ENCODE data around the gene TNMD.

The TNMD gene

GRCh38 chrX:100635989-100636320, 51.2 kb downstream of the TNMD start:
- DNase-seq = no peak
- H3K27me3 ChIP-seq (ENCODE audit: insufficient read depth, low read depth, severe bottlenecking) = peaks cover 6% of the 10 kb centered on the region
- peak overlapping the region; percentile 76 for H3K27ac ChIP-seq
- peak overlapping the region; percentile 58 for H3K4me3 ChIP-seq (ENCODE audit: low read depth, low read length)
- H3K36me3 ChIP-seq = peaks cover 3% of the 10 kb centered on the region
- no peaks in the 10 kb centered on the region for H3K9me3 ChIP-seq (ENCODE audit: severe bottlenecking)
- no peak for TF ChIP-seq CTCF (IDR thresholded peaks at IDR 0.05; ENCODE audit: low read depth, low read length)

- DNase-seq = peak; percentile 86
- Histone ChIP-seq H3K27ac (peak within 1 kb of the TSS; percentile 76), H3K4me3 (ENCODE audit: low read depth, low read length) (peak within 1 kb of the TSS; percentile 58), H3K36me3 (peaks cover 3% of the 10 kb centered on the region), H3K9me3 (ENCODE audit: severe bottlenecking) (no peaks in the 10 kb centered on the region), H3K27me3 (ENCODE audit: insufficient read depth, low read depth, severe bottlenecking) (peaks cover 6% of the 10 kb centered on the region)
- peak; percentile 44 for TF ChIP-seq CTCF (IDR thresholded peaks at IDR 0.05; ENCODE audit: low read depth, low read length)
Observed at GRCh38 chrX:100636321-100636991, 51.7 kb downstream of the TNMD start, which contains the start of gene TSPAN6. Gene TSPAN6, minus strand, starts transcription at chrX:100636806. Its CDS starts 112 bp downstream, at chrX:100636694.

GRCh38 chrX:100642290-100642689, 57.6 kb downstream of the TNMD start:
- H3K9me3 ChIP-seq (ENCODE audit: severe bottlenecking) = no peaks in the 10 kb centered on the region
- H3K27ac ChIP-seq = no peak overlapping the region
- DNase-seq = no peak
- TF ChIP-seq CTCF (IDR thresholded peaks at IDR 0.05; ENCODE audit: low read depth, low read length) = no peak
- no peaks in the 10 kb centered on the region for H3K36me3 ChIP-seq
- H3K4me3 ChIP-seq (ENCODE audit: low read depth, low read length) = no peak overlapping the region
- no peaks in the 10 kb centered on the region for H3K27me3 ChIP-seq (ENCODE audit: insufficient read depth, low read depth, severe bottlenecking)

GRCh38 chrX:100643212-100643611, 58.5 kb downstream of the TNMD start:
- Histone ChIP-seq H3K36me3 (no peaks in the 10 kb centered on the region), H3K27me3 (ENCODE audit: insufficient read depth, low read depth, severe bottlenecking) (no peaks in the 10 kb centered on the region), H3K27ac (no peak overlapping the region), H3K4me3 (ENCODE audit: low read depth, low read length) (no peak overlapping the region), H3K9me3 (ENCODE audit: severe bottlenecking) (no peaks in the 10 kb centered on the region)
- no peak for TF ChIP-seq CTCF (IDR thresholded peaks at IDR 0.05; ENCODE audit: low read depth, low read length)
- no peak for DNase-seq

- Histone ChIP-seq H3K4me3 (ENCODE audit: low read depth, low read length) (no peak within 1 kb of the TSS), H3K27me3 (ENCODE audit: insufficient read depth, low read depth, severe bottlenecking) (no peaks in the 10 kb centered on the region), H3K27ac (no peak within 1 kb of the TSS), H3K9me3 (ENCODE audit: severe bottlenecking) (no peaks in the 10 kb centered on the region), H3K36me3 (no peaks in the 10 kb centered on the region)
- DNase-seq = no peak
- TF ChIP-seq CTCF (IDR thresholded peaks at IDR 0.05; ENCODE audit: low read depth, low read length) = no peak
Observed at GRCh38 chrX:100643956-100644860, 59.5 kb downstream of the TNMD start, which contains the start of gene SRPX2. Gene SRPX2, plus strand, starts transcription at chrX:100644199. Its CDS starts 2,124 bp downstream, at chrX:100646323.

Measured in WERI-Rb-1 (cell line).